ENCODE measurements around the gene LEMD2.

Gene LEMD2

GRCh38 chr6:33774774-33775173 is 14.2 kb downstream of the LEMD2 start:
- no peak for DNase-seq (ENCODE audit: low spot score)

DNA sequence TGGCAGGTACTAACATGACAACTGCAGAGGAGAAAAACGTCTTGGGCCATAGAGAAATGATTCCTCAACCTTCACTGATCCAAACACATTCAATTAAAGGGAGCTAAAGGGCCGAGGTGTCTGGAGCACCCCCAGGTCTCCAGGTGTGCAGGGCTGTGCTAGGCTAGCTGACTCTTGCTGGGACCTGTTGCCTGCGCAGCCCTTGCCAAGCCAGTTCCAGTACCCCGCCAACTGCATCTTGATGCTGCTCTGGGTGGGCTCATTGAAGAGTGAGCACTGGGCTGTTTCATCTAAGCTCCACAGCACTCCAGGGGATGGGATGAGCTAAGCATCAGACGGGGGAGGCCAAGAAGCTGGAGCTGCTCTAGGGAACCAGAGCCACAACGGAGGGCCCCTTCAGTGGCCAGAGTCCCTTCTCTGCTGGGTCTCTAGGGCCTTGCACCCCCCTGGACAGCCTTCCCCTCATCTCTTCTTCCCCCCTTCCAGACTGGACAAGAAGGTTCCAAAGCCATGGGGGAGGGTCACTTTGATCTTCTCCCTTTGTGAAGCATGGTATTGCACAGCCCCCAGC is 15.9 kb downstream of the LEMD2 start:
- no peak for DNase-seq (ENCODE audit: low spot score)

DNA sequence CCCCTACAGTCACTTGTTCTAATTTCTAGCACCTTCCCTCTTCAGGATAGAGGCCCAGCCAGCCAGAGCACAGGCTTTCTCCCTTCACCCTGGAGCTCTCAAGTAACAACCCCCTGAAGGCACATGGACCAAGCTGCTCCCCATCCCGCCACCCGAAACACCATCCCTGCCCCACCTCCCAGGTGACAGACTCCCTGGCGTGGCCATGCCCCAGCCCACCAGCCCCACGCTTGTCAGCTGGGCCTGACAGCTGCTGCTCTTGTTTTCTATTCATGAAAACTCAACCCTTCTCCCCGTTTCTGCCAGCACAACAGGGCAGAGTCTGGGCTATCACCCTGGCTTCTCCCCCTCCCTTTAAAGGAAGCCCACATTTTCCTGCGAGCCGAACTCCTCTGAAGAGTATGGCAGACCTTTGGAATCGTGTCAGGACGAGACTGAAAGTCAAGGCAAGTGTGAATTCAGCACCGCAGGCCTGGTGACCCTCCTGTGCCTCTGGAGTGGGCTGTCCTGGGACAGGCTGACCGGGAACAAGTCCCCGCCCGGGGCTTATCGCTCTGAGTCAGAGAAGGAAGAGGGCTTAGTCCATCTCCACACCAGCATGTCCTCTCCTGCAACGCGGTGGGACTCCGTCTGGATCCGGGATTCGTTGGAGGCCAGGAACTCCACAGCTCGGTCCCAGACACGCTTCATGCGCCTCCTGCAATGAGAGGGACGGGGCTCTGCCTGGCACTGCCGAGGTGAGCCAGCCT is 16.7 kb downstream of the LEMD2 start:
- no peak for DNase-seq (ENCODE audit: low spot score)

DNA sequence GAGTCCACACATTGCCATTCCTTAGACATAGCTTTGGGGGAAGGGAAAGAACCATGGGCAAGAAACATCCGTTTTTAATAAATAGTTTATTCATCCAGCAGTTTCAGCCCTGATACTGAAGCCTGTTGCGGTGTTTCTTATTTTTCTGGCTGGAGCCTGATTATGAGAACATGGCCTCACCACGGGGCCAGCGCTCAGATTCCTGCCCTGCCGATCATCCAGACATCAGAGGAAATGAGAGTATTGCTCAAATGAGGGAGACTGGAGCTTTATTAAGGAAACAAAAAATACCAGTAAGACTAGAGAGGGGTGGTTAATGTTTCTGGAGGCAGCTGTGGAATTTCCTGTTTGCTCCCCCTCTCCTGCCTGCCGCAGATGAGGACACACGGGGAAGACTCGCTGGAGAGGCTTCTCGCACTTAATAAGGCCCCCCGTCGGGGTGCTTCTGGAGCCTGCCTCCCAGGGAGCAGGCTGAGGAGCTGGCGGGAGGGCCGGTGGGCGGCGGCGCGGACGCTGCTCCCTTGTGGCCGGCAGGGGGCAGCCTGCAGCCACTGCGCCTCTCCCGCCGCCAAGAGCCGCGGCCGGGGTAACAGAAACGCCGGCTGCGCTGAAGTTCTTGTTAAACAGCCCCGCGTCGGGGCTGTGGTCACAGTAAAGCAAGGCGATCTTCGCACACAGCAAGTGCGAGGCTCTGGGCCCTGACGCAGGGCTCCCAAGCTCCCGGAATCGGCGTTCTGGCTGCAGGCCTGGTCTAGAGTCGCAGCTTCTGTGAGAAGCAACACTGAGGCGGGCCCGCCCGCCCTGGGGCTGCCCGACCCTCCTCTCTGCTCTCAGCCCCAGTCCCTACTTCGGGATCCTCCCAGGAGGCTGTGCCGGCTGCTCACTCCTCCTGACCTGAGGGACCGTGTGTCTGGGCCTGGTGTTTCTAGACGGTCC is 17.5 kb downstream of the LEMD2 start:
- DNase-seq (ENCODE audit: low spot score), result peak; percentile 11

DNA sequence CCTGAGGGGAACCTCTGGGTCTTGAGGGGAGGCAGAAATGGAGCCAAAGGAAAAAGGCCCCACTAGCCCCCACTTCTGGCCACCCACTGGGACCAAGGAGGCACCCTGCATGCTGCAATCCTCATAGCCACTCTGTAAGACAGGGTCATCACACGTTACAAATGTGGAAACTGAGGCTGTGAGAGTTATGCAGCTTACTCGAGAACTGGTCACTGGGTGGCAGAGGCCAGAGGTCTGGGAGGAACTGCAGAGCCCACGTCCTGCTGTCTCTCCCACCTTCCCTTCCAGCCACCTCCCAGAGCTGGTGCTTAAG is 18.1 kb downstream of the LEMD2 start:
- DNase-seq (ENCODE audit: low spot score), result no peak

- DNase-seq (ENCODE audit: low spot score), result no peak
Measured at GRCh38 chr6:33770124-33770832, 18.7 kb downstream of the LEMD2 start.

- no peak for DNase-seq (ENCODE audit: low spot score)
Measured at GRCh38 chr6:33769248-33769821, 19.6 kb downstream of the LEMD2 start.

DNA sequence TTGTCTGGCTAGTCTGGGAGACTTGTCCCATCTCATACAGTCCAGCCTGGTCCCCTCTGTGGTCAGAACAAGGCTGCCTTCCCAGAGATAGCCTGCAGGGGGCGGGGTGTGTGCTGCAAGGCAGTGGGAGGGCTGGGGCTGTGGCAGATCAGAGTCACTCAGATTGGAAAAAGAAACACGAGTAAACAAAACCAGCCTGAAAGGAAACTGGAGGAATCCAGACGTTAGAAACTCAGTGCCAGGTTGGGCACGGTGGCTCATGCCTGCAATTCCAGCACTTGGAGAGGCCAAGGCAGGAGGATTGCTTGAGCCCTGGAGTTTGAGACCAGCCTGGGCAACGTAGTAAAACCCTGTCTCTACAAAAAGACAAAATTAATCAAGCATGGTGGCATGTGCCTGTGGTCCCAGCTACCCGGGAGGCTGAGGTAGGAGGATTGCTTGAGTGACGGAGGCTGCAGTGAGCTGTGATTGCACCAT is 20.2 kb downstream of the LEMD2 start:
- DNase-seq (ENCODE audit: low spot score), result peak; percentile 54

GRCh38 chr6:33766921-33767907 is 21.7 kb downstream of the LEMD2 start:
- no peak for DNase-seq (ENCODE audit: low spot score)

GRCh38 chr6:33765368-33765767 is 23.6 kb downstream of the LEMD2 start:
- no peak for DNase-seq (ENCODE audit: low spot score)

DNA sequence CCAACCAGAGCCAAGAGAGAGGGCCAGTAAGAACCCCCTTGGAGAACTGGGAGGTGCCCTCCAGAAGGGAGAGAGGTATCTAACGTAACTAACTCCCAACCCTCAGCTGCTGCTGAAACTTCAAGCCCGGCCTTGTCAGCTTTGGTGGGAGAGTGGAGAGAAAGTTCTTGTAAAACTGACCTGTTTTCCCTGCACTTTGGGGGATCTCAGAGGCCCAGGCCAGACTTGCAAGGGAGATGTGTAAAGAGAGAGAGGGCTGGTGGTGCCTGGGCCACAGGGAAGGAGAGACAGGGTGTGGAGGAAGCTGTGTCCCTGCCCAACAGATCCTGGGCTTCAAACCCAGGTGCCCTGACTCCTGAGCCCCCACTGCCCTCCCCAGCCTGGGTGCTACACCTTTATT is 24.9 kb downstream of the LEMD2 start:
- no peak for DNase-seq (ENCODE audit: low spot score)

DNA sequence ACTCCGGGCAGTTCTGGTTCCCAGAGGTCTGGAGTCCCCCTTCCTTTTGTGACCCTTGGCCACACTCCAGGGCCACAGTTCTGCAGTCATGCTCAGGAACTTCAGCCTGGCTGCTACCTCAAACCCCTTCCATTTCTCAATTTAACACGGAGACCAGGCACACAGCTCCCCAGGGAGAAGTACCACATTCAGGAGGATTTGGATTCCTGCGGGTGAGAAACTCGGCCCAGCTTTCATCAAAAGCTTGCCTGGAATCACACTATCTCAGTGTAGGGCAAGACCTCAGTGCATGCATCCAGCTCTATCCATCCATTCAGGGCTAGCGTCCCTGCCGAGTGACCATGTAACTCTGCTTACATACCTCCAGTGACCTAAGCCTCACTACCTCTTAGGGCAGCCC is 25.4 kb downstream of the LEMD2 start:
- DNase-seq (ENCODE audit: low spot score), result no peak

GRCh38 chr6:33762713-33763112 is 26.2 kb downstream of the LEMD2 start:
- DNase-seq (ENCODE audit: low spot score), result no peak

- DNase-seq (ENCODE audit: low spot score), result peak; percentile 12
Measured at GRCh38 chr6:33761922-33762629, 26.9 kb downstream of the LEMD2 start.

GRCh38 chr6:33761581-33761921 is 27.4 kb downstream of the LEMD2 start:
- no peak for DNase-seq (ENCODE audit: low spot score)

- DNase-seq (ENCODE audit: low spot score), result no peak
Measured at GRCh38 chr6:33759887-33760629, 28.9 kb downstream of the LEMD2 start.

- DNase-seq (ENCODE audit: low spot score), result peak; percentile 16
Measured at GRCh38 chr6:33758815-33759216, 30.1 kb downstream of the LEMD2 start.

DNA sequence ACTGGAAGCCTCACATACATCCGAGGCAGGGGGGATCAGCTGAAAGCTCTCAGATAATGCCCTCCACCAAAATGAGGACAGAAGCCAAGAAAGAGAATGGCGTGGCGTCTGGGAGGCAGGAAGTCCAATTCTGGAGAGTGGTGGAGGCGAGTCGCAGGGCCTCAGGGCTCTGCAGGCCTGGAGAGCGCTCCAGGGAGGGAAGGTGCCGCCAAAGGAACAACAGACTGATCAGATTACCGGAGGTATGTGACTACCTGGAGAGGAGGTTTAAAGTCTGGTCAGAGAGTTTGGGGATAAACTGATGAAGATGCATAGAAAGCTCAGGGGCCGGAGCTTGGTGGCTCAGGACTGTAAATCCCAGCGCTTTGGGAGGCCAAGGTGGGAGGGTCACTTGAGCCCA is 31.0 kb downstream of the LEMD2 start:
- DNase-seq (ENCODE audit: low spot score), result no peak

DNA sequence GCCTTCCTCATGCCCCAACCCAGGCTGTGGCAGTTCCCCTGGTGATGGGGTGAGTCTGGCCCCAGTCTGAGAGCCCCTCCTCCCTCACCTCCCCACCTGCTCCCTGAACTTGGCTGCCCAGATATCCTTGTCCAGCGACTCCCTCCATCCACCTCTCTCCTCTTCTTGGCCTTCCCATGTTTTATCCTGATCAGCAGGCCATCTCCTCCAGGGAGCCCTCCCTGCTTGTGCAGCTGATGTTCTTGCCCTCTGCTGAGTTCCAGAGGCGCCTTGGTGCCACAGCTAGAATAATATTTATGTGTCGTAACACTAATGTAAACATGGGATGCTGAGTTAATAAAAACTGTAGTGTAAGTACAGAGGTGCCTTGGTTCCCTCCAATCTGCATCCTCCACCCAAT is 31.8 kb downstream of the LEMD2 start:
- DNase-seq (ENCODE audit: low spot score), result no peak
